GM19324 (cell line): ENCODE results near the gene CLIC1.

ENCODE experiments used
- ATAC-seq: cut with Tn5 transposase; IDR thresholded peaks from one replicate; pipeline ENCODE4 v1.9.1; 2021; ENCODE audit warnings: mild to moderate bottlenecking, moderate library complexity; ENCODE audit not compliant: unreplicated experiment, low FRiP score

Gene CLIC1

DNA sequence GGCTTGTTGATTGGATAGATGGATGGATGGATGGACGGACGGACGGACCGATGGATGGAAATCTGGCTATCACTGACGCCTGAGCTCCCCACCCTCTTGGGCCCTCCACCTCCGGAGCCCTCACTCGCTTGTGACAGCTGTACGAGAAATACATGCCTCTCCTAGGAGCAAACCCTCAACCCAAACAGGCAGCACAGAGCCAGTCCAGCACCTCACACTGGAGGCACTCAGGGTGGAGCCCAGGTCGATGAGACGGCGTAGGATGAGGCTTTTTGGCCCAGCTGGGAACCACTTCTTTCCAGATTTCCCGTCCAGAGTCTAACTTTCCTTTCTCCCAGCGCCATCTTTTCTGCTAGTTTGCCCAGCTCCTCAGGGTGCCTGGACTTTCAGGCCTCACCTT, 52.7 kb downstream of the CLIC1 start:
- no peak for ATAC-seq

DNA sequence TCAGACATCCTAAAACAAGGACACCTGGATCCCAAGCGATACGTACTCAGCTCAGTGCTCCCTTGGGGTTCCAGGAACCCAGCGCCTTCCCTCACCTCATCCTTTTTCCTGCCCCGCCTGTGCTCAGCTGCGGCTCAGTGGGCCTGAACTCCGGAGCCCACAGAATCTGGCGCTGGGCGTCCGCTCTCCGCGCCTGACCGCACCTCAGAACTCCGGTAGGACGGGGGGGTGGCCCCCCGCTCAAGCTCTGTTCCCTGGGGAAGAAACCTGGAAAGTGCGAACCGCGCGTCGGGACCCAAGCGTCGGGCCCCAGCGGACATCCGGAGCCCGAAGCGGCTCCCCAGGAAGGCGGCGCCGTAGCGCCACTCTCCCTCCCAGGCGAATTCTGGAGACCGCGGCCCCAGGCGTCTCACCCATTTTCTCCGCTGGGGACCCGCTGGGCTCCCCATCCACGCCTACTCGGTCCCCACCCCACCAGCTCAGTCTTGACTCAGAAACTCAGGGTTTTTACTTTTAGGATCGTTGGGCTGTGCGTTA, 55.1 kb downstream of the CLIC1 start:
- no peak for ATAC-seq
